Stimulated activated CD4-positive, alpha-beta T cell treated with anti-CD3 and anti-CD28 coated beads, TNF-alpha, amount 100 ng/mL, for 48 hours (primary cell): ENCODE data around the gene FAM227A.

Experiments used
- DNase-seq, 3 donors: peaks; one replicate each; pipeline ENCODE4 v3.0.0-alpha.2; 2020; ENCODE audit warnings: low read depth in 3 of 3

Gene FAM227A

DNA sequence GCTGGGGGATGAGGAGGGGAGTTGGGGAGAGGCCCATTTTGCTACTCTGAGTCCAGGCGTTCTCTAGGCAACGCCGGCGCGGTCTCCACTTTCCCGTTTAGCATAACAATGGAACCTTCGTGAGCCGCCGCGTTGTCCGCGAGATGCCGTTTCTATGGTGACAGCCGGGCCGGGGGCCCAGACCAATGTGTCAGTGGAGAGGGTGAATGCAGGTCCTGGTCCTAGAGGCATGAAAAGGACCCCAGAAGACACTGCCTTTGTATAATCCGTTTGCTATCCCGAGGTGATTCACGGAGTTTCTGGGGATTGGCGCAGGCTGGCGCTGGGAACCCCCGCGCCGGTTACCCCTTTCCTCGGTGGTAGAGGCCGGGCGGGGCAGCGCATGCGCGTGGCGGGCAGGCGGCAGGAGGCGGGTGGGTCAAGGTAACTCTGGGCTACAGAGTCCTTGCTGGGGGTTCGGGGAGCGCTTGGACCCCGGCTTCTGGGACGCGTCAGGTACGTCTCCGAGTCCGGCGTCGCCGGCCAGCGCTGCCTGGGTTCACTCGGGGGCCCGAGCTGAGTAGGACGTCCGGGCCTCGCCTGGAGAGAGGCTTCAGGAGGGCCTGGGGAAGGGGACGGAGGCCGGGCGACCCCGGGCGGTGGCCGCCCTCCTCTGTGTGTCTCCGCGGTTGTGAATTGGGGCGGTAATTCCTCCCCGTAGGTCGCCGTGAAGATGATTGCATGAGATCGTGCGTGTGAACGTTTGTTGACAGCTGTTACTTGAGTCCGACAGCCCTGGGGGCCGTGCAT, at the start of gene FAM227A, which contains the start of gene CBY1:
TSS of gene FAM227A (minus strand) at position 137 of the 789 bp plus-strand sequence. CDS start 6,224 bp downstream, outside the sequence.
TSS of gene CBY1 (plus strand) at position 383 of the 789 bp plus-strand sequence. CDS start 11,417 bp downstream, outside the sequence.
- DNase-seq, result peak; percentile 67 to 82 (median 68)

DNA sequence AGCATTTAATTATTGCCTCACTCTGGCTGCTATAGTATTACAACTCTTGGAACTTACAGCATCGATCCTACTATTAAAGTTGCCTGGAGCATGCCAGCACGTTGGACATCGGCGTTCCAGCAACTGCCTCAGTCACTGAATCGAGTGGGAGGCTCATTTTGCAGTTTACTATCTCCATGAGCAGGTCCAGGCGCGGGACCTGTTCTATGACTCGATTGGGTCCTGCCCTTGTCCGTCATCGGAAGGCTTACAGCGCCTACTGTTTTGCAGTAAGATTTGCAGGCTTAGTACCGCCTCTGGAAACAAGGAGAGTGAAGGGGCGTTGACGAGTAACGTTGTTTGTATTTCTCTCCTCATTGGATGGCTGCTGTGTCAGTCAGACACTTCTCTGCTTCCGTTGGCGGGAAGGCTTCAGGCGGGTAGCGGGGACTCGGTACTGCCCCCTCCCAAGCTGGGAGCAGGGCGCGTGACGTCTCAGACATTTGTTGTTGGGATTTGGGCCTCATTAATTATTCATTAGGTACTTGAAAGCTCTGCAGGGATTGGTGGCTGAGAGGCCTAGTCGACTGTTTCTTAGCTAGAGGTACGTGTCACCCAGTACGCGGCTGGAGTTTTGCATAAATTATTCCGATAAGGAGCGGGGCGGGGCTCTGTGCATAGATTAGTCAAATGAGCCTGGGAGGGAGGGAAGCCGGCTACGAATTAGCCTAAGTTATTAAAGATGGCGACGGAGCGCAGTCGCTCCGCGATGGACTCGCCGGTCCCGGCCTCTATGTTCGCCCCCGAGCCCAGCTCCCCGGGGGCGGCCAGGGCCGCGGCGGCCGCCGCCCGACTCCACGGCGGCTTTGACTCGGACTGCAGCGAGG, 49.3 kb upstream of the FAM227A start, which contains the start of gene GTPBP1:
TSS of gene GTPBP1 (plus strand) at position 710 of the 866 bp plus-strand sequence. CDS start at position 722, 12 bp downstream.
- peak; percentile 89 to 97 (median 95) for DNase-seq

DNA sequence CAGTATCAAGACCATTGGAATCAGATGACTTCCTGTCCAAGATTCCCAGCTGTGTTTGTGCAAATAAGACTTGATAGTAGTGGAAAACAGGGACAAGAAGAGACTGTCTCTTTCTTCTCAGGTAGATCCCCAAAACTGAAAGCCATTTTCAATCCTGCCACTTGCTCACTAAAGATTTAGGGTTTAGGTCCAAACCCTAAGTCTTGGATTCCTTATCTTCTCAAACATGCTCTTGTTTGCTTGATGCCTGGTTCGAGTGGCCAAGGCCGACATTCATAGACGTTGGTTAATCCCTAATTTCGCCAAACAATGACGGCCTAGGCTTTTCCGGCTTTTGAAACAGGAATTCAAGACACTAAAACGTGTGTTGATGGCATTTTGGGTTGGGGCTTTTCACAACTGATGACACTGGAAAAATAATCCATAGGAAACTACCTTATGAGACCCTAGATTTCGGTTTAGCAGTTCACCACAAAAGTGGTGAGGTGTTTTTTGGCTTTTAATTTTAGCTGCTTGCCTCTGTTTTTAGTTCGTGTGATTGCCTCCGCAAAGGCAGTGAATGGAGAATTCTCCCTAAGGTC, 48.6 kb upstream of the FAM227A start:
- DNase-seq, result no peak

- DNase-seq, result peak; percentile 95 to 97 (median 97)
Measured at GRCh38 chr22:38700789-38701628, 44.8 kb upstream of the FAM227A start, which contains the start of gene JOSD1. TSS of gene JOSD1 (minus strand) at chr22:38700943. CDS start at chr22:38699987, 956 bp downstream.

DNA sequence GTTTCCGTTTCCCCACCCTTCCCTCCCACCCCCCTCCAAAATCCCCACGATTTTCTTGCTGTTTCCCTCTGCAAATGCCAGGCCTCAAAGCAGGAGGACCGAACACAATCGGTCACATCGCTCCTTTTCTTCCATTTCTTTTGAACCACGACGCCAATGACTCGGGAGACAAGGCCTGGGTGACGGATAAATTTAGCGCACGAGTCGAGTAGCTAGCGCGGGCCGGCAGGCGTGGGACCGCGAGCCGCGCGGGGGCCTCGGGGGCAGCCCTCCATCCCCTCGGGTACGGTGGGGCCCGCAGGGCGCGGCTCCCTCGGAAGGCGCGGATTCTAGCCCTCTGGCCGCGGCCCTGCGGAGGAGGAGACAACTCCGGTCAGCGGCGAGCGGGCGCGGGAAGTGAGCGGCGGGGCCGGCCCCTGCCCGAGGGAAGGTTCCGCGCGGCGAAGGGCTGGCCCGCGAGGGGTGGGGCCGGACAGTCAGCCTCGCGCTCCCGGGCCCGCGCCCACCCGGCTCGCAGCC, 44.1 kb upstream of the FAM227A start:
- DNase-seq, result no peak

DNA sequence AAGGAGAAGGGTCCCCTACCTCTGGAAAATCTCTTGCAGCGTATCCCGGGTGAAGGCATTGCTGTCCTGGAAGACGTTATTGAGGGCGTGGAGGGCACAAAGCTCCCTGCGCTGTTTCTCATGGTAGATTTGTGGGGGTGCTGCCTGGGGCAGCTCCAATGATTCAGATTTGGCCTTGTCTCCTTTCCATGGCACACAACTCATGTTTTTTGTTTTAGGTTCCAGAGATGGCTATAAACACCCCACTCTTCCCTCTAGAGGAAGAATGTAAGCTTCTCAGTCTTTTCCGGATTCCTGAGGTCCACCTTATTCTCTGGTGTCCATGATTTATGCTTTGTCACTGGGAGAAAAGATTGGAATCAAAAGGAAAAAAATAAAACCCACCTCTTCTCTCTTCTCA, 43.6 kb upstream of the FAM227A start:
- no peak for DNase-seq

GRCh38 chr22:38699143-38699542, 43.0 kb upstream of the FAM227A start:
- DNase-seq, result no peak

DNA sequence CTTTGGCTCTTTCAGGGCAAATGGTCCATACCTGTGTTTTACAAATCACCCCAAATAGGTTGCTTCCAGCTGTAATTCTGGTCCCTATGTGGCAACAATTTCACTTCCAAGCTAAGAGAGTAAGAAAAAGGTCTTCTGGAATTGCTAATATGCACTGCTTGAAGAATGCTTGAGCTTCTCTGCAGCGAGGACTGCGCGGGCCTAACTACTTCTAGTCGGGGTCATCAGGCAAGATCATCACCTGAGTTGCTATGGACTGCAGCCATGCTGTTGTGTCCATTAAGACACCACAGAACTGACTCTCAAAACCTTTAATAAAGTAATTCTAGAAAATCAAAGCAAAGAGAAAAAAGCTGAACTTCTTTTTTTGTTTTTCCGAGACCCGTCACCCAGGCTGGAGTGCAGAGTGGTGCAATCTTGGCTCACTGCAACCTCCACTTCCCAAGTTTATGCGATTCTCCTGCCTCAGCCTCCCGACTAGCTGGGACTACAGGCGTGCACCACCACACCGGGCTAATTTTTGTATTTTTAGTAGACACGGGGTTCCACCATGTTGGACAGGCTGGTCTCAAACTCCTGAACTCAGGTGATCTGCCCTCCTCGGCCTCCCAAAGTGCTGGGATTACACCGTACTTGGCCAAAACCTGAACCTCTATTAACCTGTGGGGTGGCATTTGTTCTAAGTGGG, 42.4 kb upstream of the FAM227A start:
- no peak for DNase-seq

GRCh38 chr22:38697425-38698089, 41.4 kb upstream of the FAM227A start:
- DNase-seq, result no peak

DNA sequence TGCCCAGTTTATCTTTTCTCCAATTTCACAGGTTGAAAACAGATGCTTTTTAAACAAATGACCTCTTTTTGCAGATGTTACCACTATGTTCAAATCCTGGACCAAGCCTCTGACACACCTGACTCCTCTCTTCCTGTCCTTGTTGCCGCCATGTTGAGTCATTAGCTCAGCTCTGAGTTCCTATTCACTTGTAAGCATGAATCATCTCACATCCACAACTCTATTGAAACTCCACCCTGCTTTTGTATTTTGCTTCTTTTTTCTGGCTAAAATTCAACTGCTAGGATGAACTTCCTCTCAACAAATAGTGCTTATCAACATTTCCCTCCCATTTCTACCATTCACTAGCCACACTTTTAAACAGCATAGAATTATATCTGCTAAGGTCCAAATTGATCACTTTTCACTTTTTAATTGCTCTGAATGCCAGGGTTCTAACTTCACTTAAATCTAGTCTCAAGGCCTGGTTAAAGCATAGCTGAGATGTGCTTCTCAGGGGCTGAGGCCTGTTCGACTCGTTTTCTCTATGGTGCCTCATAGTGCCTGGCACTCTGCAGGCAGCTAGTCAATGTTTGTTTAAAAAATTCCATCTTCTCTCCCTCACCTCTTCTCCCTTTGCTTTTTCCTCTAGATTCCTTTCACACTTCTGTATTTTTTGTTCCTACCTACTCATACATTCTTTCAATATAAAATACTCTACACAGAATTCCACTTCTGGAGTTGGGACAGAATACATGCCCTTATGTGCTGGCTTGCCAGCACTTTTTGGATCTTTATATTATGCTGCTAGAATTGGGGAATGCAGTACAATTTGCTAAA, 40.6 kb upstream of the FAM227A start:
- peak in 2 of 3 donors; percentile 21 to 40 for DNase-seq

GRCh38 chr22:38694940-38695339, 38.7 kb upstream of the FAM227A start:
- no peak for DNase-seq

DNA sequence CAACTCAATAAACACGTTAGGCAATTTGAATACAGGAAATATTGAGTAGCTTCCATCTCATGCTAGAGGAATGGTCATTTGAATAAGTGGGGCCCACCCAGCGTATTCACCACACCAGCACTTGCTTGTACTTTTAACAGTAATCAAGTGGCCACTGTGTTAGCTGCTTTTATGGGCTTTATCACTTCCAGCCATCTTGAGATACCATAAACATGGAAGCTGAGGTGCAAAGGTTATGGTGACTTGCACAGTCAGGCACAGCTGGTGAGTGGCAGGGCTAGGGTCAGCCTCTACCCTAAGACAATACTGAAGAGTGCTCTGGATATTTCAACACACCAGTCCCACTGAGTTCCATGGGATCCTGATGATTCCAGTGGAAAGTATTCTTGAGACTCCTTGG, 37.9 kb upstream of the FAM227A start:
- DNase-seq, result no peak

GRCh38 chr22:38689651-38690050, 33.5 kb upstream of the FAM227A start:
- DNase-seq, result no peak

- DNase-seq, result no peak
Measured at GRCh38 chr22:38685761-38686160, 29.6 kb upstream of the FAM227A start.

DNA sequence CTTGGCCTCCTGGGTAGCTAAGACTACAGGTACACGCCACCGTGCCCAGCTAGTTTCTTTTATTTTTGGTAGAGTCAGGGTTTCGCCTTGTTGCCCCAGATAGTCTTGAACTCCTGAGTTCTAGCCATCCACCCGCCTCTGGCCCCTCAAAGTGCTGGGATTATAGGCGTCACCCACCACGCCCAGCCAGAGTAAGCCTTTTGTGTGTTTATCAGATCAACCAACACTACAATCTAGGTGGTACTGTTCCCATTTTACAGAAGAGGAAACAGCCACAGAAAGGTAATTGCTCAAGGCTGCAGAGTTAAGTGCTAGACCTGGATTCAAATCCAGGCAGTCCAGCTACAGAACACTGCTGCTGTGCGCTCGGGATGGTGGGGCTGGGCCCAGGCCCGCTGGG, 28.7 kb upstream of the FAM227A start:
- no peak for DNase-seq

GRCh38 chr22:38681582-38682335, 25.6 kb upstream of the FAM227A start, which contains the start of gene TOMM22:
TSS of gene TOMM22 (plus strand) at chr22:38681957. CDS start at chr22:38681979, 22 bp downstream.
- DNase-seq, result peak; percentile 73 to 80 (median 76)

DNA sequence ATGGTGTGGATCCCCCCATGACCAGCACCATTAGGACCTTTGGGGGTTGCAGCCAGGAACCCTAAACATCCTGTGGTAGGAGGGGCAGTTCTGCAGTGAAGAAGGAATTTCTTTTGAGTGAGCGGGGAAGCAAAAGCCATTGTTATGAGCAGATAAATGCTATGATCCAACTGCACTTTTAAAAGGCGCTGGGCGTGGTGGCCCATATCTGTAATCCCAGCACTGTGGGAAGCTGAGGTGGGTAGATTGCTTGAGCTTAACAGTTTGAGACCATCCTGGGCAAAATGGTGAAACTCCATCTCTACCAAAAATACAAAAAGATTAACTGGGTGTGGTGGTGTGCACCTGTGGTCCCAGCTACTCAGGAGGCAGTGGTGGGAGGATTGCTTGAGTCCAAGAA, 19.6 kb upstream of the FAM227A start:
- DNase-seq, result no peak

- no peak for DNase-seq
Measured at GRCh38 chr22:38674888-38675287, 18.7 kb upstream of the FAM227A start.
